Measurements from ENCODE around the gene GBA2. TPM values are rescaled to one million over a fixed set of nuclear protein-coding genes. Genes with fewer than 3 reads are reported as not detected.

The GBA2 gene
- total and polyA plus RNA-seq, 2 donors (not counting 3 experiments of a cell fraction or from before 2014, with no cell fraction given) = 110 to 158 TPM

- peak within 1 kb of the TSS; percentile 50 for H3K27ac ChIP-seq (ENCODE audit: insufficient read depth, low read depth, low read length)
- POLR2A ChIA-PET = interaction anchor here (0.7 to 1.7 kb wide), 6 partner anchors 10 to 28 kb away, joined by 3 to 5 read pairs (median 4); partner anchors contain the start of gene ARHGEF39
- H3K9ac ChIP-seq (replicated peaks; ENCODE audit: extremely low read depth, insufficient read depth, low read length) = peak within 1 kb of the TSS; percentile 68
- dilution Hi-C loops (cut with MboI; ENCODE audit: extremely low pct_ligation_motif_present, low sequenced_read_pairs) (no loop called here), intact Hi-C loops (cut with micrococcal nuclease) (loop anchor here (1.0 to 2.0 kb wide), 3 partner anchors 31 to 85 kb away; partner anchors contain the start of genes CCDC107, CREB3, RMRP and TESK1)
- BruUV-seq (replicated peaks) = TSS peak; percentile 64
- H2AFZ ChIP-seq (ENCODE audit: low read depth, low read length) = peak within 1 kb of the TSS; percentile 84
- H3K4me1 ChIP-seq (ENCODE audit: control insufficient read depth, extremely low read depth, insufficient read depth, low read length) = peaks cover 28% of the 10 kb centered on the region
- peak; percentile 83 for FAIRE-seq
- H3K4me3 ChIP-seq (replicated peaks in 1 of 3; ENCODE audit: insufficient read depth in 1 of 3, low read depth in 1 of 3, low read length in 3 of 3) = peak within 1 kb of the TSS; percentile 66 to 82 (median 70)
- H3K9me1 ChIP-seq (replicated peaks; ENCODE audit: control insufficient read depth, extremely low read depth, insufficient read depth, low read length) = no peaks in the 10 kb centered on the region
- DNase-seq (ENCODE audit: low read depth, low spot score) = peak; percentile 70
- peaks cover 7 to 11% of the 10 kb centered on the region in 2 experiments for H3K36me3 ChIP-seq (ENCODE audit: control insufficient read depth in 2 of 2, extremely low read depth in 1 of 2, insufficient read depth in 2 of 2, low read length in 2 of 2)
- peaks cover 36% of the 10 kb centered on the region for H3K79me2 ChIP-seq (ENCODE audit: control insufficient read depth, insufficient read depth, low read length)
- CTCF ChIA-PET = interaction anchor here (1.1 to 13.5 kb wide), 7 partner anchors 10 to 86 kb away, joined by 3 to 227 read pairs (median 6); partner anchors contain the start of genes ARHGEF39, CCDC107 and RMRP
- no peaks in the 10 kb centered on the region for H3K9me3 ChIP-seq (replicated peaks; ENCODE audit: control insufficient read depth, insufficient read depth, low read length)
- peak within 1 kb of the TSS; percentile 84 for H3K4me2 ChIP-seq (ENCODE audit: insufficient read depth, low read length)
- no peaks in the 10 kb centered on the region for H4K20me1 ChIP-seq (replicated peaks; ENCODE audit: control insufficient read depth, extremely low read depth, insufficient read depth, low read length)
- TF ChIP-seq POLR2AphosphoS5 (IDR thresholded peaks at IDR 0.05; ENCODE audit: insufficient read depth, low read depth, low read length) (peak; percentile 97), POLR2A (IDR thresholded peaks at IDR 0.05; ENCODE audit: low read depth, low read length) (peak; percentile 98), EZH2 (IDR thresholded peaks at IDR 0.05; ENCODE audit: borderline replicate concordance, low read depth, low read length, severe bottlenecking) (no peak), JUN (IDR thresholded peaks at IDR 0.05; ENCODE audit: borderline replicate concordance, insufficient read depth, insufficient read length, low read depth) (no peak), MYC (IDR thresholded peaks at IDR 0.05; ENCODE audit: low read depth, low read length) (no peak), MAX (IDR thresholded peaks at IDR 0.05; ENCODE audit: insufficient read depth, insufficient read length) (no peak)
- no peaks in the 10 kb centered on the region for H3K27me3 ChIP-seq (ENCODE audit: control insufficient read depth in 2 of 2, insufficient read depth in 2 of 2, low read length in 2 of 2)
Measured at GRCh38 chr9:35689542-35690293, 59.3 kb downstream of the GBA2 start, which contains the start of gene TPM2. TPM2 (minus strand) TSS chr9:35689925; CDS start chr9:35689817, 108 bp downstream.
